Tibial nerve (tissue), 3 donors: ENCODE measurements around the gene C5orf58.

Source experiments
- CTCF ChIP-seq, 5 experiments: fragments of 200-600 bp in 3 of 5; fragments of 450-650 bp in 2 of 5; sonication (generic) in 3 of 5; IDR thresholded peaks; one replicate each; pipeline ENCODE4 v1.5.1; 2016 to 2019; ENCODE audit warnings: antibody characterized with exemption in 5 of 5, mild to moderate bottlenecking in 3 of 5, moderate library complexity in 2 of 5
- POLR2A ChIP-seq, 2 donors: fragments of 450-650 bp; IDR thresholded peaks; one replicate each; pipeline ENCODE4 v1.6.1; 2017; ENCODE audit warnings: antibody characterized with exemption in 2 of 2, mild to moderate bottlenecking in 2 of 2, moderate library complexity in 2 of 2

- TF ChIP-seq CTCF (IDR thresholded peaks at IDR 0.05) (no peak), POLR2A (IDR thresholded peaks at IDR 0.05) (no peak)
Observed at GRCh38 chr5:170294556-170294955, 61.8 kb downstream of the C5orf58 start.
